ENCODE data around the gene PFKFB3.

The PFKFB3 gene

DNA sequence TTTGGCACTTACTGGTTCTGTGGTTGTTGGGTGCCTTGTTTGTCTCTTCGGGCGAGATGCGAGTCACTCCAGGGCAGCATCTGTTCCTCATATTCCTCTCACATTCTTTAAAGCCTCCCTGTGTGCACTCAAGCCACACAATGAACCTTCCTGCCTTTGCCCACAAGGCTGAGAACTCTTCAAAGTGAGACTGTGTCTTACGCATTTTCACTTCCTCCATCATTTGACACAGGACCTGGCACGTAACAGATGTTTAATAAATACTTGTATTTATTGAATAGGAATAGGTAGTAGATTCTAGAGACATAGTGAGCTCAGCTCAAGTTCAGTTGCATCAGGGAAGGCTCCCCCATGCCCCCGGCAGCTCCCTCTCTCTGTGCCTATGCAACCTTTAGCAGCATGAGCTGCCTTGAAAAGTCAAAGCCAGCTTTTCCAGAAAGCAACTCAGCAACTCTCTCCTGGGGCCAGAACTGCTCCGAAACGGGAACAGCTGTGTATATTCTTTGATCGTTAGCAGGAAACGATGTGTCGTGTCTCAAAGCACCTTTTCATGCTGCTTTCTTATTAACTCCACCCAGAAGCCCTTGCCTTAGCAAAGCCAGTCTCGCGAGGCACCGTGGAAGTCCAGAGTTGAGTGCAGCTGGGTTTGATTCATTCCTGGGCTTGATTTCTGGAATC, 97.5 kb downstream of the PFKFB3 start:
- TF ChIP-seq, protein P1, sequence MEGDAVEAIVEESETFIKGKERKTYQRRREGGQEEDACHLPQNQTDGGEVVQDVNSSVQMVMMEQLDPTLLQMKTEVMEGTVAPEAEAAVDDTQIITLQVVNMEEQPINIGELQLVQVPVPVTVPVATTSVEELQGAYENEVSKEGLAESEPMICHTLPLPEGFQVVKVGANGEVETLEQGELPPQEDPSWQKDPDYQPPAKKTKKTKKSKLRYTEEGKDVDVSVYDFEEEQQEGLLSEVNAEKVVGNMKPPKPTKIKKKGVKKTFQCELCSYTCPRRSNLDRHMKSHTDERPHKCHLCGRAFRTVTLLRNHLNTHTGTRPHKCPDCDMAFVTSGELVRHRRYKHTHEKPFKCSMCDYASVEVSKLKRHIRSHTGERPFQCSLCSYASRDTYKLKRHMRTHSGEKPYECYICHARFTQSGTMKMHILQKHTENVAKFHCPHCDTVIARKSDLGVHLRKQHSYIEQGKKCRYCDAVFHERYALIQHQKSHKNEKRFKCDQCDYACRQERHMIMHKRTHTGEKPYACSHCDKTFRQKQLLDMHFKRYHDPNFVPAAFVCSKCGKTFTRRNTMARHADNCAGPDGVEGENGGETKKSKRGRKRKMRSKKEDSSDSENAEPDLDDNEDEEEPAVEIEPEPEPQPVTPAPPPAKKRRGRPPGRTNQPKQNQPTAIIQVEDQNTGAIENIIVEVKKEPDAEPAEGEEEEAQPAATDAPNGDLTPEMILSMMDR (conservative IDR thresholded peaks at IDR 0.05; ENCODE audit: low read depth), result no peak
- ChIA-PET POLR2A (ENCODE audit: low non-redundant PET) (no interaction called here), CTCF (no interaction called here)
- peak overlapping the region; percentile 22; the same call in 1 of the 2 replicates for H3K27ac ChIP-seq
- no peak for DNase-seq (ENCODE audit: low spot score)

DNA sequence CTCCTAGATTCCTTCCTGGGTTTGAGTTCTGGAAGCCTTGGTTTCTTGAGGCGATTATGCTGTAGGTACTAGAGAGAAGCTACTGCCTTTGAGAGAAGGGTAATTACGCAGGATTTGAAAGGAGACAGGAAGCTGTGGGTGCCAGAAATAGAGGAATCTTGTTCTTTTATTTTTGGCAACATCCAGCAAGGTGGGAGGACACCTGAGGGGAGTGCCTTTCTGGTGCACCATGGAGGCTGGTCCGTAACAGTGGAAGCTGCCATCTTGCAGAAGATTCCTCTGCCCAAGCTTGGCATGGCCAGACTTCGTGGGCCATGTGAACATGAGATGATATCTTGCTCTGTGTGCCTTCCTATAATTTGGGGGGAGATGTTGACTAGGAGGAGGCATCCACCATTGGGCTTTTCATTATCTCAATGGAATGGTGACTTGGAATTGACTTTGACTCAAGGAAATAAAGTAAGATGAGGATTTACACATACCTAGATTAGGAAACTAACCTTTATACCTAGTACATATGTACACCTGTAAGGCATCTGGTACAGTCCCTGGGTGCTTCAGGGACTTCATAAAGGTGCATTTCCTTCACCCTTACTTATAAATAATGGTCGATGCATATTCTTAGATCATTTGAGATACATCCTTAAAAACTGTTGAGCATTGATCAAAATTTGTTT, 98.2 kb downstream of the PFKFB3 start:
- POLR2A ChIA-PET (ENCODE audit: low non-redundant PET), result no interaction called here

DNA sequence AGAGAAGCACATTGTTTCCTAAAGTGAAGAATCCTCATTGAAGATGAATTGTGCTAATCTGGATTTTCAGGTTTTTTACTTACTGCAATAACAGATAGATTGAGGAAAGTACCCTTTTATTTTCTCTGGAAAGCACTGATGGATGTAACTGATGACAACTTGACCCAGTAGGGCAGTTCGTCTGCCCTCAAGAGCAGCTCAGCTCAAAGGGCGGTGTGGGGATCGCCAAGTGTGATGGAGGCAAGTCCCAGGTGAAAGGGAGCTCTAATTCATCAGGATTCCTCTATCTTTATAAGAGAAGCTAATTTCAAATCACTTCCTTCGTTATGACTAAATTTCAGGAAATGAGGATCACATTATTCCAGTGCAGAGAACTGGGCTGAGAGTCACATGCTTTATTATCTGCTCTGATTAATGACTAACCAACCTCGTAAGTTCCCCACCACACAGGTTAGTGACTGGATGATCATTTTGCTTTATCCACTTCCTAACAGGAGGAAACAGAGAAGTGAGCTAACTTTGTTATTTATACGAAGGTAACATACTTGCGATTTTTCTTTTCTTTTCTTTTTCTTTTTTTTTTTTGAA, 98.8 kb downstream of the PFKFB3 start:
- H3K27ac ChIP-seq, result no peak overlapping the region
- POLR2A ChIA-PET (ENCODE audit: low non-redundant PET), result no interaction called here
- TF ChIP-seq, protein P1 (conservative IDR thresholded peaks at IDR 0.05; ENCODE audit: low read depth), result no peak
- CTCF ChIA-PET, result interaction anchor here (0.7 kb wide), 1 partner anchor 45 kb away, joined by 3 read pairs; no protein-coding TSS in a partner anchor
- no peak for DNase-seq (ENCODE audit: low spot score)

More for the DNA sequence above, 98.2 kb downstream of the PFKFB3 start:
- TF ChIP-seq, protein P1 (conservative IDR thresholded peaks at IDR 0.05; ENCODE audit: low read depth), result no peak
- 0 out of 2 replicates have a peak overlapping the region, but pooled peaks have one; percentile 22 for H3K27ac ChIP-seq
- DNase-seq (ENCODE audit: low spot score), result no peak
- CTCF ChIA-PET, result no interaction called here
